Pancreas (tissue), 10 donors: ENCODE data around the gene EXOC7. TPM values are rescaled to one million over a fixed set of nuclear protein-coding genes. Genes with fewer than 3 reads are reported as not detected.

Experiments used
- ATAC-seq, 4 donors: fragments of 200-7000 bp; cut with Tn5 transposase; one replicate each; pipeline versions ENCODE4 v1.8.0 to v1.9.1; 2020; ENCODE audit warnings: mild to moderate bottlenecking in 4 of 4, moderate library complexity in 4 of 4
- DNase-seq, 6 donors: peaks; one replicate each; pipeline ENCODE4 v3.0.0-alpha.2; 2020
- FAIRE-seq: peaks from 2 replicates; lab custom pipeline; 2012; peaks lifted over from hg19 to GRCh38; lab: Jason Lieb, UNC
- H3K27ac ChIP-seq, 4 donors: fragments of 200-600 bp; sonication (generic); 1 replicate in 3 of 4; 2 replicates in 1 of 4; pipeline versions ENCODE4 v1.5.0 to v1.8.0; 2020
- H3K27me3 ChIP-seq, 4 donors: fragments of 200-600 bp; one replicate each; pipeline ENCODE4 v1.8.0; 2021
- H3K36me3 ChIP-seq, 3 donors: fragments of 200-600 bp; sonication (generic) in 1 of 3; one replicate each; pipeline versions ENCODE4 v1.5.0 to v1.8.0; 2020 to 2021
- H3K4me1 ChIP-seq, 3 donors: fragments of 200-600 bp; one replicate each; pipeline ENCODE4 v1.8.0; 2021
- H3K4me3 ChIP-seq, 4 donors: fragments of 200-600 bp; sonication (generic) in 2 of 4; one replicate each; pipeline versions ENCODE4 v1.5.0 to v1.8.0; 2020 to 2021
- H3K9me3 ChIP-seq, 4 donors: fragments of 200-600 bp; one replicate each; pipeline ENCODE4 v1.8.0; 2021
- WGBS, 2 donors: extraction: QIAGEN DNeasy Blood & Tissue Kit; methylation state at CpG; one replicate each; pipeline ENCODE4 v1.1.7; 2013; 5-methylcytosine and 5-hydroxymethylcytosine counted together
- intact Hi-C, 3 donors: fragments of 100-400 bp; cut with DNase I; formaldehyde crosslinking; loops; one replicate each; pipeline versions ENCODE4 v1.11.1 to v1.14.2; 2022
- polyA plus RNA-seq, 2 donors: library from polyadenylated mRNA; stranded (reverse); fragments of 200-250 nt; gene quantifications; one replicate each; pipeline ENCODE4 v1.2.3, GENCODE V29; 2013
- total RNA-seq, 6 donors: library from RNA; stranded (reverse); fragmentation: NEBNext Ultra II Directional in 4 of 6; extraction: Animal tissue kit (Norgen Biotek cat#: 25700) in 4 of 6; gene quantifications; one replicate each; pipeline versions ENCODE4 v1.2.1 to v1.2.4, GENCODE V29; 2021 to 2023
- TF ChIP-seq, protein P1 (sequence below), 4 donors: fragments of 200-600 bp; sonication (generic) in 3 of 4; IDR thresholded peaks; one replicate each; pipeline versions ENCODE4 v1.5.0 to v1.8.0; 2021; ENCODE audit warnings: antibody characterized with exemption in 4 of 4
- donor health status: healthy with polysubstance abuse.
- donor health status: DM: no; HTN: no; CAD: no; lungs with moderate emphysema.
- donor health status: DM: no; HTN: no; CAD: no.
- donor health status: control.
- donor health status: control.
- donor health status: Bipolar disorder and iron deficiency.
- donor health status: DM: yes; HTN: yes; CAD: no.
- donor health status: DM: no; HTN: no; CAD: no.
- donor health status: DM: no; HTN: no; CAD: no.
- donor health status: DM: yes; HTN: yes; CAD: no.

EXOC7 gene
- total and polyA plus RNA-seq, 8 donors, result 38.4 to 103 (median 56.6) TPM

DNA sequence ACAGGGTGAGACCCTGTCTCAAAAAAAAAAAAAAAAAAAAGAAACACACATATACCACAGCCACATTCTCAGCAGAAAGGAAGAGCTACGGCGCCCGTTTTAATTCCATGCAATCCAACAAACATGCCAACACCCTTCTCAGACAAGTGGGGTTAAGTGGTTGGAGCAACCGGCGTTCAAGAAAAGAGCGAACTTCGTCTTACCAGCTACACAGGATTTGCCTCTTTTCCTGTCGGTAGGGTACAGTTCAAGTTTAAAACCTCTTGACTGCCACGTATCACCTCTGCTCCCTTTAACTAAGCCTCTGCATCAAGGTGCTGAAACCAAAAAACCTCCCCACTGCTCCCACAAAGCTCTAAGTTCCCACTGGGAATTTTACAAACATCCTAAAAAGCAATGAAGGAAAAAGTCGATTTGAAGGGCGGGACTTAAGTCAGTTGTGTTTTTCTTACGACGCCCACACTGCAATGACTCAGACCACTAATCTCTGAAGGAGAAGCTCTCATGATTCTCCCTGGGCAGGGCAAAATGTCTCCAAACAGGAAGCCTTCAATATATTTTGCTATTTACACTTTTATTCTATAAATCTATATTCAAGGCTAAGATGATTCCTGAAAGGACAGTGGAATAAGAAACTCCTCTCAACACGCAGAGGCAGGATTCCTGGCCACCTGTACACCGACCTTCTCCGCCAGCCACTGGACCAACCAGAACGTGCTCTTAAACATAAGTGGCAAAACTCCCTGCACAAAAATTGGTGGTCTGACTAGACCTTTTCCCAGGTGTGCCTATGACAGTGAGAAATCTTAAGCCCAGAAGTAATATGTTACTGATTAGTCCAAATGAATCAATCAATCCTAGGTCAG is 50.1 kb downstream of the EXOC7 start:
- no peak for FAIRE-seq

DNA sequence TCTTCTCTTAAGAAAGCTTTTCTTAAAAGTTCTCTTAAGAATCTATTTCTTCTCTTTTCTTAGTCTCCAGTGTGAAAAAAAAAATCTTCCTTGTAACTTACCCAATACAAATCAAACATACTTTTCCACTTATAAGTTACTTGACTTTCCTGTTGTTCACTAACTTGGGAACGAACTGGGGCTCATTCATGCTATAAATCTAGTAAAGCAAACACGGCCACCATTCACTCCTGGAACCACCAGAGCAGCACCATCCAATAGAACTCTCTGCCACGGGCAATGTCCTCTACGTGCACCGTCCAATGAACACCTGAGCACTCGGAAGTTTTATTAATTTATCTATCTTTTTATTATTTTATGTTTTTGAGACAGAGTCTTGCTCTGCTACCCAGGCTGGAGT is 52.0 kb downstream of the EXOC7 start:
- peaks cover 0 to 66% (median 25%) of the 10 kb centered on the region in 3 donors for H3K36me3 ChIP-seq

More for the DNA sequence above, 50.1 kb downstream of the EXOC7 start:
- H3K9me3 ChIP-seq, result no peaks in the 10 kb centered on the region
- H3K4me3 ChIP-seq, result no peak overlapping the region
- intact Hi-C loops, result no loop called here
- no peaks in the 10 kb centered on the region for H3K27me3 ChIP-seq
- H3K4me1 ChIP-seq, result peaks cover 0 to 7% (median 0%) of the 10 kb centered on the region in 3 donors
- TF ChIP-seq, protein P1, sequence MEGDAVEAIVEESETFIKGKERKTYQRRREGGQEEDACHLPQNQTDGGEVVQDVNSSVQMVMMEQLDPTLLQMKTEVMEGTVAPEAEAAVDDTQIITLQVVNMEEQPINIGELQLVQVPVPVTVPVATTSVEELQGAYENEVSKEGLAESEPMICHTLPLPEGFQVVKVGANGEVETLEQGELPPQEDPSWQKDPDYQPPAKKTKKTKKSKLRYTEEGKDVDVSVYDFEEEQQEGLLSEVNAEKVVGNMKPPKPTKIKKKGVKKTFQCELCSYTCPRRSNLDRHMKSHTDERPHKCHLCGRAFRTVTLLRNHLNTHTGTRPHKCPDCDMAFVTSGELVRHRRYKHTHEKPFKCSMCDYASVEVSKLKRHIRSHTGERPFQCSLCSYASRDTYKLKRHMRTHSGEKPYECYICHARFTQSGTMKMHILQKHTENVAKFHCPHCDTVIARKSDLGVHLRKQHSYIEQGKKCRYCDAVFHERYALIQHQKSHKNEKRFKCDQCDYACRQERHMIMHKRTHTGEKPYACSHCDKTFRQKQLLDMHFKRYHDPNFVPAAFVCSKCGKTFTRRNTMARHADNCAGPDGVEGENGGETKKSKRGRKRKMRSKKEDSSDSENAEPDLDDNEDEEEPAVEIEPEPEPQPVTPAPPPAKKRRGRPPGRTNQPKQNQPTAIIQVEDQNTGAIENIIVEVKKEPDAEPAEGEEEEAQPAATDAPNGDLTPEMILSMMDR (IDR thresholded peaks at IDR 0.05), result no peak
- H3K27ac ChIP-seq, result peak overlapping the region in 1 of 4 donors; percentile 40
- H3K36me3 ChIP-seq, result peaks cover 4 to 63% (median 23%) of the 10 kb centered on the region in 3 donors
- WGBS, 2 donors, result 77 to 80% methylated on average over 17 of the region's 17 CpGs
- DNase-seq (no peak), ATAC-seq (peak in 2 of 4 donors; percentile 46 to 52)

DNA sequence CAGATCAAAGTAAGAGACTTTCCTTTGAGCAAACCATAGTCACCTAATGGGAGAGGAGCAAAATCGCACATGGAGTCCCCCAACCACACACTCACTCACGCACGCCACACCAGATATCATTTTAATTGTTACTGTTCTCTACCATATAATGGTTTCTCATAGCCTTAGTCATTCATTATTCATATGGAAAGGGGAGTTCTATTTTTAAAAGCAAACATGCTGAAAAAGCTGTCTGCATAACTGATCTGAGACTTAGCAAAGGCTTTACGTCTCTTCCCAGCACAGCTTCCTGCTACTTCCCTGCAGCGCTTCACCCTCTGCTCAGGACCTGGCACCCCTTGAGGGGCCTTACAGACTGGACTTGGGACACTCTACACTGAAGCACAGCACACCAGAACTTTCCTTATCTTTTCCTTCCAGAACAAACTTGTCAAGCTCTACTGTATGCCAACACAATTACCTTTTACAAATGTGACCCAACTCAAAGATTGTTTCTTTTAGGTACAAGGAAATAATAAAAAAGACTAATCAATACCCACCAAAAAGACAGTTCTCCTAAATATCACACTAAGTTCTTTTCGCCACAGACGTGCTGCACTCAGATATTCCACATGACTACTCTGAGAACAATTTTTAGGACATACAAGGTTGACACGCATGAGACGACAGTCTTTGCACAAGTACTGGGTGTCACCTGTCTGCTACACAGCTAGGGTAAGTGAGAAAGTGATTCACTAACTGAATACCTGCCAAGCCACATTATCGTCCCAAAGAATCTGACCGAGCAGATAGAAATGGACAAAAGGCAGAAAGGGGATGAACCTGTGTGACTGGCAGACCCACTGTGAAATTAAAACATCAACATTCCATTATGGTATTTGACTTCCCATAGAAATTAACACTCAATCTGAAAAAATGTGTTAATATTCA is 52.8 kb downstream of the EXOC7 start:
- Histone ChIP-seq H3K27ac (peak overlapping the region in 3 of 4 donors; percentile 7 to 57 (median 18)), H3K9me3 (no peaks in the 10 kb centered on the region), H3K4me3 (no peak overlapping the region), H3K36me3 (peaks cover 2 to 68% (median 30%) of the 10 kb centered on the region in 3 donors), H3K27me3 (no peaks in the 10 kb centered on the region), H3K4me1 (peaks cover 0 to 7% (median 0%) of the 10 kb centered on the region in 3 donors)
- TF ChIP-seq, protein P1 (IDR thresholded peaks at IDR 0.05), result no peak
- DNase-seq (no peak), ATAC-seq (peak in 3 of 4 donors; percentile 45 to 54 (median 47)), FAIRE-seq (no peak)
- intact Hi-C loops, result no loop called here
- WGBS, 2 donors, result 67 to 70% methylated on average over 11 of the region's 11 CpGs

More for the DNA sequence above, 52.0 kb downstream of the EXOC7 start:
- no peak for ATAC-seq
- H3K4me1 ChIP-seq, result peaks cover 0 to 7% (median 0%) of the 10 kb centered on the region in 3 donors
- DNase-seq, result no peak
- peak overlapping the region in 3 of 4 donors; percentile 7 to 57 (median 18) for H3K27ac ChIP-seq
- TF ChIP-seq, protein P1 (IDR thresholded peaks at IDR 0.05), result no peak
- H3K27me3 ChIP-seq, result no peaks in the 10 kb centered on the region
- intact Hi-C loops, result no loop called here
- 52 to 61% methylated on average over 6 of the region's 6 CpGs for WGBS, 2 donors
- no peaks in the 10 kb centered on the region for H3K9me3 ChIP-seq
- H3K4me3 ChIP-seq, result no peak overlapping the region
- no peak for FAIRE-seq

DNA sequence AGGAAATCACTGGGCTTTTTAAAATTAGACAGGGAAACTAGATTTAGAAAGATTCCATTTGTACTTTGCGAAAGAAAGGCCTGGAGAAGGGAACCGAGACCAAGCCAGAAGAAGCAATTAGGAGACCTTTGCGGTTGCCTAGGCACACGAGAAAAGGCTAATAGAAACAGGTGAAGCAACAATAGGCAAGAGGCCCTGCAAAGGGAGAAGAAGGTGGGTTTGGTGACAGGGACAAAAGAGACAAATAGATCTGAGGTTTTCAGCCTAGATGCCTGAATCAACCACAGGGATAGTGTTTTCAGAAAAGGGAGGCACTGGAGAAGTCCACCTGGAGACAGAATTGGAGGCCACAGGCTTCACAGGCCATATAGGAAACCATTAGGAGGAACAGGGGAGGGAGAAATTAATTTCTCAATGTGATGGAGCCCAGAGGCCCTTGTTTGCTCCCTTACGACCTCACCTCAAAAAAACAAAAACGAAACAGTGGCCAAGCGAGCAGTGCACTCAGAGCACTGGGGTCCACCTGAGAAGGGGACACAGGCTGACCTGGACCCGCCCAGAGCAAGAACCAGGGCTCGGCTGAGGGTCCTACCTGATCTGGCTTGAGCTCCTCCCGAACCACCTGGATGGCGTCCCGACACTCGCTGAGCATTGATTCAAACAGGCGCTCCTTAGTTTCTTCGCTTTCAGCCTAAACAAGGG is 53.6 kb downstream of the EXOC7 start:
- Histone ChIP-seq H3K4me3 (no peak overlapping the region), H3K27ac (peak overlapping the region in 1 of 4 donors; percentile 18), H3K36me3 (peaks cover 4 to 68% (median 31%) of the 10 kb centered on the region in 3 donors), H3K9me3 (no peaks in the 10 kb centered on the region), H3K4me1 (peaks cover 0 to 7% (median 0%) of the 10 kb centered on the region in 3 donors), H3K27me3 (no peaks in the 10 kb centered on the region)
- FAIRE-seq, result no peak
- no peak for ATAC-seq
- no peak for DNase-seq
- WGBS, 2 donors, result 90 to 95% methylated on average over 15 of the region's 15 CpGs
- intact Hi-C loops, result no loop called here
- TF ChIP-seq, protein P1 (IDR thresholded peaks at IDR 0.05), result no peak
